HUES64 (cell line): ENCODE data around the gene PTPRM.

Experiments used
- H3K27ac ChIP-seq: 2 replicates; pipeline ENCODE4 v1.7.0; 2013; ENCODE audit warnings: low read depth, low read length, inconsistent platforms
- H3K27me3 ChIP-seq: 2 replicates; pipeline ENCODE4 v1.6.1; 2013; ENCODE audit warnings: mild to moderate bottlenecking, low read length; ENCODE audit not compliant: insufficient read depth
- H3K36me3 ChIP-seq: 2 replicates; pipeline ENCODE4 v1.6.1; 2013; ENCODE audit warnings: mild to moderate bottlenecking, low read length; ENCODE audit not compliant: insufficient read depth
- H3K4me1 ChIP-seq: 2 replicates; pipeline ENCODE4 v1.6.1; 2013; ENCODE audit warnings: mild to moderate bottlenecking, low read length, moderate library complexity; ENCODE audit not compliant: insufficient read depth
- H3K4me3 ChIP-seq: 2 replicates; pipeline ENCODE4 v1.5.1; 2013; ENCODE audit warnings: mild to moderate bottlenecking, low read length, moderate library complexity
- H3K9ac ChIP-seq: 2 replicates; pipeline ENCODE4 v1.6.1; 2013; ENCODE audit warnings: mild to moderate bottlenecking, low read depth, low read length
- H3K9me3 ChIP-seq: 2 replicates; pipeline ENCODE4 v1.6.1; 2013; ENCODE audit warnings: low read depth, low read length; ENCODE audit not compliant: insufficient read depth
- whole genome bisulfite sequencing: fragments of 150-250, 120-280 bp; methylation state at CpG from one replicate; pipeline ENCODE4 v1.1.7; 2013; ENCODE audit warnings: missing lambda C conversion rate; 5-methylcytosine and 5-hydroxymethylcytosine counted together

PTPRM gene

GRCh38 chr18:7926526-7926925, 359.4 kb downstream of the PTPRM start:
- H3K36me3 ChIP-seq: no peaks in the 10 kb centered on the region
- no peak overlapping the region for H3K4me3 ChIP-seq
- no peak overlapping the region for H3K27ac ChIP-seq
- H3K9me3 ChIP-seq: no peaks in the 10 kb centered on the region
- no peak overlapping the region for H3K9ac ChIP-seq
- H3K4me1 ChIP-seq: no peaks in the 10 kb centered on the region
- 67% methylated on average over 4 of the region's 4 CpGs for WGBS
- H3K27me3 ChIP-seq: no peaks in the 10 kb centered on the region

DNA sequence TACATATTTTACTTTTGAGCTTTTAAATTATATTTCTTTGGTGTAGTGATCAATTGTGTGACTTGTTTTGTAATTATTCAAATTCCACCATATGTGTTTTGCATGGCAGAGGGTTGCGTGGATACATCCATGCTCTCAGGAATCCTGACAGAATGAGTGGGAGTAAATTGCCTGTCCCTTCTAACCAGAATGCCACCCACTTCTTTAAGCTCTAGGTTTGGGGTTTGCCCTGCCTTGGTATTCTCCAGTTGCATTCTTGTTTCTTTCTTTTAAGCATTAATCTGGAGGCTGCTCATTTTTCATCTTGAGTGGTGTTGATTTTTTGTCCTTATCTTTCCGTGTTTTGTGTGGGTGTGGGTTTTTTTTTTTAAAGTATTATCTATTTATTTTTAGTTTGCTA, 360.0 kb downstream of the PTPRM start:
- H3K27me3 ChIP-seq: no peaks in the 10 kb centered on the region
- no peaks in the 10 kb centered on the region for H3K9me3 ChIP-seq
- no peak overlapping the region for H3K4me3 ChIP-seq
- no peaks in the 10 kb centered on the region for H3K36me3 ChIP-seq
- 100% methylated on average over 1 of the region's 2 CpGs for WGBS
- no peak overlapping the region for H3K9ac ChIP-seq
- no peak overlapping the region for H3K27ac ChIP-seq
- no peaks in the 10 kb centered on the region for H3K4me1 ChIP-seq

DNA sequence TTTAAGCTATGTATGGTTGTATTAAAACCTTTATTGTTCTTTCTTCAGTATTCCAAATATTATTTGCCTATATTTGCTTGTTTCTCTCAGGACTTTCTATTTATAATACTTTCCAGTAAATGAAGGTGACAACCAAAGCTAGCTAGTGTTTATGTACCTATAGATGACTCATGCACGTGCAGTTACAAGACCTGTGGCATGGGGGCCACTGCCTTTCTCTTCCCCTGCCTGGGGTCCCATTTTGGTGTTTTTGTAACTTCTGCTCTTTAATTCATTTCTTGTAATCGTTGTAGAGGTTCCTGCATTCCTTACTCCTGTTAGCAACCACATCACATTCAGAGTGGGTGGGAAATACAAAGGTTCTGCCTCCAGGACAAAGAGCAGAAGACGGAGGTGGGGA, 364.6 kb downstream of the PTPRM start:
- Histone ChIP-seq H3K9ac (no peak overlapping the region), H3K27ac (no peak overlapping the region), H3K4me3 (no peak overlapping the region), H3K9me3 (peaks cover 3% of the 10 kb centered on the region; the same call in 1 of the 2 replicates), H3K36me3 (no peaks in the 10 kb centered on the region), H3K27me3 (no peaks in the 10 kb centered on the region), H3K4me1 (no peaks in the 10 kb centered on the region)
- 91% methylated on average over 2 of the region's 3 CpGs for WGBS

DNA sequence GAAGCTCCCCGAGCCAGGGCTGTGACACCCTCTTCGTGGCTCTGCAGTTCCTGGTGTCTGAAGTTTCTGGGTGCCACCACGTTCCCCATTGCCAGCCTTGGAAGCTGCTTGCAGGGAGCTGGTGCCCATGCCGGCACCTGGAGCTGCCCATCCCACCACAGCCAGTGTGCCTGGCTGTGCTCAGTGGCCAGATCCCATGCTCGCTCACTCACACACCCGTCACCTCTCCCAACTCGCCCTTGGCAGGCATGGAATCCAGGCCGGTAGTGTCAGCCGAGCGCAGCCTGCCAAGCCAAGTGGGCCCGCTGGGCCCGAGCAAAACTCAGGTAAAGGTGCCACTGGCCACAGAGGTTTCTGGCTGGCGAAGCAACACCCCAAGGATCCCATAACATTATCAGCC, 370.2 kb downstream of the PTPRM start:
- 85% methylated on average over 13 of the region's 13 CpGs for WGBS
- no peaks in the 10 kb centered on the region for H3K36me3 ChIP-seq

DNA sequence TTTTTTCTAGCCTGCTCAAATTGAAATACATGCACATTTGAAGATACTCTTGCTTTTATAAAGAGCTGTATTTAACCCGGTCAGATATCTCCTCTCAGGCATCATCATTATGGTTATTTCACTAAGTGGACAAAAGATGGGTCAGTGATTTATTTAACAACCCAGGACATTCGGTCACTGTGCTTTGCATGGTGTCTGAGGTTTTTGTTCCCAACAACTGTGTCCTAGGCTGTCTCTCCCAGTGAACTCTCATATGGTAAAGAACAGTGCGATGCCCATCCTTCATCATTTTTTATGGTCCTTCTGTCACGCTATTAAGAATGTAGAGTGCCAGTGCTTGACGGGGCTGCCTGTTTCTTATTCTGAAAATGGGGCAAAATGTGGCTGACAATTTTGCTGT, 372.4 kb downstream of the PTPRM start:
- Histone ChIP-seq H3K36me3 (no peaks in the 10 kb centered on the region), H3K9me3 (peaks cover 6% of the 10 kb centered on the region; the same call in 1 of the 2 replicates), H3K9ac (no peak overlapping the region), H3K27me3 (no peaks in the 10 kb centered on the region), H3K4me1 (no peaks in the 10 kb centered on the region), H3K27ac (no peak overlapping the region), H3K4me3 (no peak overlapping the region)
- 97% methylated on average over 5 of the region's 5 CpGs for WGBS

More for the DNA sequence above, 370.2 kb downstream of the PTPRM start:
- Histone ChIP-seq H3K4me3 (no peak overlapping the region), H3K27ac (no peak overlapping the region), H3K4me1 (no peaks in the 10 kb centered on the region), H3K9me3 (peaks cover 6% of the 10 kb centered on the region; the same call in 1 of the 2 replicates), H3K27me3 (no peaks in the 10 kb centered on the region), H3K9ac (no peak overlapping the region)

DNA sequence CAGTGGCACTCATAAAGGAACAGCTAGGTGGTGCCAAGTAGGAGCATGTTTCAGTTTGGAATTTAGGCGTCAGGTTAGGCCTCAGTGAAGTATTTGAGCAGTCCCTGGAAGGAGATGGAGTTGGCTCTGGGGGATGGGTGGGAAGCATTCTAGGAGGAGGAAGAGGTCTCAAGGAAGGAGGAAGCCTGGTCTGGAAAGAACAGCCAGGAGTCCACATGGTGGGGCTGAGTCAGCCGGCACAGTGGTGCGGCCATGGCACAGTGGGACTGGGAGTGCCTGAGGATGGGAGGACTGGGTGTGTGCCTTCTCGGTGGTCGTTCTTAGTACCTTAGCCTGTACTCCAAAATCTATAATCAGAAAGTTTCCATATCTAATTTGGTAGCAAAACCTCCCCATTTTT, 373.3 kb downstream of the PTPRM start:
- H3K9me3 ChIP-seq: peaks cover 6% of the 10 kb centered on the region; the same call in 1 of the 2 replicates
- H3K27me3 ChIP-seq: no peaks in the 10 kb centered on the region
- no peak overlapping the region for H3K27ac ChIP-seq
- H3K4me3 ChIP-seq: no peak overlapping the region
- H3K9ac ChIP-seq: no peak overlapping the region
- no peaks in the 10 kb centered on the region for H3K4me1 ChIP-seq
- H3K36me3 ChIP-seq: no peaks in the 10 kb centered on the region
- 77% methylated on average over 4 of the region's 5 CpGs for WGBS

GRCh38 chr18:7940971-7941370, 373.9 kb downstream of the PTPRM start:
- no peak overlapping the region for H3K9ac ChIP-seq
- 86% methylated on average over 4 of the region's 4 CpGs for WGBS

DNA sequence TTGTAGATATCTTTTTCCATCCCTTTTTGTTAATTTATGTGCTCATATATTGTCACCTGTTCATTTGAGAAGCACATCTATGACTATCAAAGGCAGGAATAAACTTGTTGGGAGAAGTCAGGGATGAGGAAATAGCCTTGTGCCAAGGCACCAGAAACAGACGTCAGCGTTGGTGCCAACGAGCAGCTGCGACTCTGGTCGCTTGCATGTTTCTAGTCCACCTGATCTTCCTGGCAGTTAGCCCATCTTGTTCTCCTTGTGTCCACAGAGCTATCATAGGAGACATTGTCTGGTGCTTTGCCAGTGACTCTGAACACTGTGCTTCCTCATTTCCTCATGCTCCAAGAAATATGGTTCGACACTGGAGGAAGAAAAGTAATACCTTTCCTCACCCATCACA, 374.4 kb downstream of the PTPRM start:
- Histone ChIP-seq H3K27ac (no peak overlapping the region), H3K9me3 (peaks cover 5% of the 10 kb centered on the region; the same call in 1 of the 2 replicates), H3K9ac (no peak overlapping the region), H3K4me3 (no peak overlapping the region), H3K27me3 (no peaks in the 10 kb centered on the region), H3K36me3 (no peaks in the 10 kb centered on the region), H3K4me1 (no peaks in the 10 kb centered on the region)
- 94% methylated on average over 6 of the region's 6 CpGs for WGBS

More at GRCh38 chr18:7940971-7941370, 373.9 kb downstream of the PTPRM start:
- Histone ChIP-seq H3K27me3 (no peaks in the 10 kb centered on the region), H3K36me3 (no peaks in the 10 kb centered on the region), H3K9me3 (peaks cover 6% of the 10 kb centered on the region; the same call in 1 of the 2 replicates), H3K4me3 (no peak overlapping the region), H3K4me1 (no peaks in the 10 kb centered on the region), H3K27ac (no peak overlapping the region)

DNA sequence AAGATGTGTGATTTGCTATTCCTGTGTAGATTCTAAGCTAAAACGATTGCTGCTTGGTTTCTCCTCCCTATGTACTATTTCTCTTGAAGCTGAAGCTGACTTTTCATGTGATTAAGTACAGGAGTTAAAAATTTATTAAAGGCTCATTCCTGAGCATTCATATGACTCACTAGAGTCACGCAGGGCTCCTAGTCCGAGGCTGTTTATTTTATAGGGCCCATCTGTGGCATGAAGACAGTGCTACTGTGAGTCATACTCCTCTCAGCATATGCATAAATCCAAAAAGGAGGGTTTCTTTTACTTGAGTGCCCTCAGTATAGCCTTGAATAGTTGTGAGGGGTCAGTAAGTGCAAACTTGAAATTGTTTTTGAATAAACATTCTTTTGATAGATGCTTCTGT, 378.8 kb downstream of the PTPRM start:
- 65% methylated on average over 3 of the region's 3 CpGs for WGBS
- no peak overlapping the region for H3K27ac ChIP-seq
- H3K9ac ChIP-seq: no peak overlapping the region
- no peaks in the 10 kb centered on the region for H3K27me3 ChIP-seq
- H3K4me3 ChIP-seq: no peak overlapping the region
- H3K9me3 ChIP-seq: no peaks in the 10 kb centered on the region
- H3K36me3 ChIP-seq: no peaks in the 10 kb centered on the region
- no peaks in the 10 kb centered on the region for H3K4me1 ChIP-seq

DNA sequence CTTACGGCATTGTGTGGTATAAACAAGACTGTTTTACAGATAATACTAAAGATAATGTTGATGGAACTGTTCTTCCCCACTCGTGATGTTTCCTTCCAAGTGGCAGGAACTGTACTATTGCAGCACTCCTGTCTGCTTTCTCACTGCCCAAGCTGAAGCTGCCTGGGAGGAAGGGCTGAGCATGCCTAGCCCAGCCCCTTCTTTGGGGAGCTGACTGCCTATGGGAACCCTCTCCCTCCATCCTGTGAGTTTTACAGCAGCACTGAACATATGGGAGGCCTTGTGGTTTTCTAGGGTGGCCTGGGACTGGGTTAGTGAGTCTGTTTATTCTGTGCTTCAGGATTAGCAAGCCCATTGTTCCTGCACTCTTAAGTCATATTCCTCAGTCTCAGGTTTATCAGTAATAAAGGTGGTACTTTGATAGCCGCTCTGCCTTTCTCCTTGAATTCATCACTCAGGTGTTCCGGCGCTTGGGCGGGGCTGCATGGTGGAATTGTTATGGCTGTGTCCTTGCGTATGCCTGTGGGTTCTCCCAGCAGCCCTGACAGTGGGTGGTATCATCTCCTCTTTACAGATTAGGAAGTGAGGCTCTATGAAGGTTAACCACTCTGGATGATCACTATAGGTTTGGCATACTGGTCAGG, 379.7 kb downstream of the PTPRM start:
- no peaks in the 10 kb centered on the region for H3K36me3 ChIP-seq
- no peak overlapping the region for H3K27ac ChIP-seq
- H3K9me3 ChIP-seq: no peaks in the 10 kb centered on the region
- H3K4me3 ChIP-seq: peak overlapping the region; percentile 20; the same call in 1 of the 2 replicates
- no peaks in the 10 kb centered on the region for H3K4me1 ChIP-seq
- H3K27me3 ChIP-seq: no peaks in the 10 kb centered on the region
- no peak overlapping the region for H3K9ac ChIP-seq
- 87% methylated on average over 7 of the region's 7 CpGs for WGBS

GRCh38 chr18:7950380-7951136, 383.4 kb downstream of the PTPRM start:
- no peak overlapping the region for H3K27ac ChIP-seq
- H3K4me1 ChIP-seq: peaks cover 2% of the 10 kb centered on the region; the same call in 1 of the 2 replicates
- H3K4me3 ChIP-seq: no peak overlapping the region
- no peaks in the 10 kb centered on the region for H3K9me3 ChIP-seq
- H3K9ac ChIP-seq: no peak overlapping the region
- WGBS: 90% methylated on average over 6 of the region's 6 CpGs
- no peaks in the 10 kb centered on the region for H3K36me3 ChIP-seq
- H3K27me3 ChIP-seq: no peaks in the 10 kb centered on the region
